Measurements from ENCODE around the gene MOCS3.

Gene MOCS3

GRCh38 chr20:51003753-51004152 is 45.1 kb downstream of the MOCS3 start:
- Histone ChIP-seq H3K4me2 (ENCODE audit: low read depth, low read length) (no peak overlapping the region), H3F3A (ENCODE audit: insufficient read depth, low read length) (no peaks in the 10 kb centered on the region), H3K9me2 (replicated peaks; ENCODE audit: insufficient read depth, low read length) (no peaks in the 10 kb centered on the region), H2AFZ (ENCODE audit: low read length) (no peak overlapping the region), H3K4me1 (ENCODE audit: low read length) (no peaks in the 10 kb centered on the region), H3K27ac (ENCODE audit: low read length) (no peak overlapping the region), H3K9me3 (replicated peaks; ENCODE audit: insufficient read depth, low read length) (no peaks in the 10 kb centered on the region), H3K4me3 (ENCODE audit: low read length) (no peak overlapping the region), H3K9ac (ENCODE audit: low read length) (no peak overlapping the region), H3K27me3 (replicated peaks; ENCODE audit: insufficient read depth, low read length) (peaks cover 44% of the 10 kb centered on the region), H4K20me1 (ENCODE audit: insufficient read depth, low read length) (no peaks in the 10 kb centered on the region), H3K36me3 (replicated peaks; ENCODE audit: insufficient read depth, low read length) (no peaks in the 10 kb centered on the region), H3K79me2 (ENCODE audit: low read length) (no peaks in the 10 kb centered on the region)
- TF ChIP-seq, protein P1, sequence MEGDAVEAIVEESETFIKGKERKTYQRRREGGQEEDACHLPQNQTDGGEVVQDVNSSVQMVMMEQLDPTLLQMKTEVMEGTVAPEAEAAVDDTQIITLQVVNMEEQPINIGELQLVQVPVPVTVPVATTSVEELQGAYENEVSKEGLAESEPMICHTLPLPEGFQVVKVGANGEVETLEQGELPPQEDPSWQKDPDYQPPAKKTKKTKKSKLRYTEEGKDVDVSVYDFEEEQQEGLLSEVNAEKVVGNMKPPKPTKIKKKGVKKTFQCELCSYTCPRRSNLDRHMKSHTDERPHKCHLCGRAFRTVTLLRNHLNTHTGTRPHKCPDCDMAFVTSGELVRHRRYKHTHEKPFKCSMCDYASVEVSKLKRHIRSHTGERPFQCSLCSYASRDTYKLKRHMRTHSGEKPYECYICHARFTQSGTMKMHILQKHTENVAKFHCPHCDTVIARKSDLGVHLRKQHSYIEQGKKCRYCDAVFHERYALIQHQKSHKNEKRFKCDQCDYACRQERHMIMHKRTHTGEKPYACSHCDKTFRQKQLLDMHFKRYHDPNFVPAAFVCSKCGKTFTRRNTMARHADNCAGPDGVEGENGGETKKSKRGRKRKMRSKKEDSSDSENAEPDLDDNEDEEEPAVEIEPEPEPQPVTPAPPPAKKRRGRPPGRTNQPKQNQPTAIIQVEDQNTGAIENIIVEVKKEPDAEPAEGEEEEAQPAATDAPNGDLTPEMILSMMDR (IDR thresholded peaks at IDR 0.05; ENCODE audit: low read length) = no peak
- TF ChIP-seq EZH2 (optimal IDR thresholded peaks at IDR 0.05; ENCODE audit: low read depth, low read length) (no peak), EZH2phosphoT487 (IDR thresholded peaks at IDR 0.05; ENCODE audit: low read length) (no peak)
- no peak for DNase-seq

DNA sequence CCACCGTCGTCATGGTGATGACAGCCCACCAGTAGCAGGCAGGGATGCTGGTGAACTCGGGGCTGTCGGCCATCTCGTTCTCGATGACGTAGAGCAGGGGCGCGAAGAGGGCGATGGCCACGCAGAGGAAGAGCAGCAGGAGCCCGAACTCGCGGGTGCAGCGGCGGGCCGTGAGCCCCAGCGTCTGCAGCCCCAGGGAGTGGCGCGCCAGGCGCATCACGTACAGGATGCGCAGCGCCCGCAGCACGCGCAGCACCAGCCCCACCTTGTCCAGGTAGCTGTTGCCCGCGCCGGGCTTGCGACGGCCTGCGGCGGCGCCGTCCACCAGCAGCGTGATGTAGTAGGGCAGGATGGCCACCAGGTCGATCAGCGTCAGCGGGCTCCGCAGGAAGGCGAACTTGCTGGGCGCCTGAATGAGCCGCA is 45.7 kb downstream of the MOCS3 start:
- DNase-seq = no peak
- TF ChIP-seq, protein P1 (IDR thresholded peaks at IDR 0.05; ENCODE audit: low read length) = no peak
- TF ChIP-seq EZH2 (optimal IDR thresholded peaks at IDR 0.05; ENCODE audit: low read depth, low read length) (no peak), EZH2phosphoT487 (IDR thresholded peaks at IDR 0.05; ENCODE audit: low read length) (no peak)
- H3K79me2 ChIP-seq (ENCODE audit: low read length) = no peaks in the 10 kb centered on the region
- no peaks in the 10 kb centered on the region for H3F3A ChIP-seq (ENCODE audit: insufficient read depth, low read length)
- no peak overlapping the region for H3K4me3 ChIP-seq (ENCODE audit: low read length)
- no peaks in the 10 kb centered on the region for H4K20me1 ChIP-seq (ENCODE audit: insufficient read depth, low read length)
- no peaks in the 10 kb centered on the region for H3K36me3 ChIP-seq (replicated peaks; ENCODE audit: insufficient read depth, low read length)
- peaks cover 38% of the 10 kb centered on the region for H3K27me3 ChIP-seq (replicated peaks; ENCODE audit: insufficient read depth, low read length)
- H3K9ac ChIP-seq (ENCODE audit: low read length) = no peak overlapping the region
- no peak overlapping the region for H2AFZ ChIP-seq (ENCODE audit: low read length)
- no peak overlapping the region for H3K27ac ChIP-seq (ENCODE audit: low read length)
- H3K9me3 ChIP-seq (replicated peaks; ENCODE audit: insufficient read depth, low read length) = no peaks in the 10 kb centered on the region
- no peaks in the 10 kb centered on the region for H3K4me1 ChIP-seq (ENCODE audit: low read length)
- no peak overlapping the region for H3K4me2 ChIP-seq (ENCODE audit: low read depth, low read length)
- no peaks in the 10 kb centered on the region for H3K9me2 ChIP-seq (replicated peaks; ENCODE audit: insufficient read depth, low read length)

DNA sequence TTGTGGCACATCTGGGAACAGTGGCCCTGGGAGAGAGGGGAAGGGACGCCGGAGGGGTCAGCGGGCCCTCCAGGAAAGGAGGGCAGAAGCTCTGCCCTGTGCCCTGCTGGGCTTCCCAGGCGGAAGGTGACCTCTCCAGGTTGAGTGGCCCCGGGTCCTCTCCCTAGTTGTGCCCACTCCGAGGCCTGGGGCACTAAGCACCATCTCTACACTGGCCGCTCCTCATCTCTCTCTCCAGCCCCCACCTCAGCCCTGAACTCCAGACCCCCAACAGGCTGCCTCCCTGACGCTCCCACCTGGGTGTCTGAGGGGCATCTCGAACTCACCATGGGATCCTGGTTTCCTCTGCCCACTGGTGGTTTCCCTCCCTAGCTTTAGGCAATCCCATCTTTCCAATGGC is 46.2 kb downstream of the MOCS3 start:
- H3K9me3 ChIP-seq (replicated peaks; ENCODE audit: insufficient read depth, low read length) = no peaks in the 10 kb centered on the region
- H3K79me2 ChIP-seq (ENCODE audit: low read length) = no peaks in the 10 kb centered on the region
- no peak overlapping the region for H2AFZ ChIP-seq (ENCODE audit: low read length)
- no peak overlapping the region for H3K4me3 ChIP-seq (ENCODE audit: low read length)
- H3K27me3 ChIP-seq (replicated peaks; ENCODE audit: insufficient read depth, low read length) = peaks cover 36% of the 10 kb centered on the region
- H3K27ac ChIP-seq (ENCODE audit: low read length) = no peak overlapping the region
- no peak overlapping the region for H3K4me2 ChIP-seq (ENCODE audit: low read depth, low read length)
- TF ChIP-seq EZH2 (optimal IDR thresholded peaks at IDR 0.05; ENCODE audit: low read depth, low read length) (no peak), EZH2phosphoT487 (IDR thresholded peaks at IDR 0.05; ENCODE audit: low read length) (no peak)
- TF ChIP-seq, protein P1 (IDR thresholded peaks at IDR 0.05; ENCODE audit: low read length) = no peak
- no peak overlapping the region for H3K9ac ChIP-seq (ENCODE audit: low read length)
- H4K20me1 ChIP-seq (ENCODE audit: insufficient read depth, low read length) = no peaks in the 10 kb centered on the region
- DNase-seq = no peak
- H3K4me1 ChIP-seq (ENCODE audit: low read length) = no peaks in the 10 kb centered on the region
- H3F3A ChIP-seq (ENCODE audit: insufficient read depth, low read length) = no peaks in the 10 kb centered on the region
- no peaks in the 10 kb centered on the region for H3K36me3 ChIP-seq (replicated peaks; ENCODE audit: insufficient read depth, low read length)
- H3K9me2 ChIP-seq (replicated peaks; ENCODE audit: insufficient read depth, low read length) = no peaks in the 10 kb centered on the region

Data from MM.1S (cell line).